ENCODE data around the gene AP1AR. TPM values are rescaled to one million over a fixed set of nuclear protein-coding genes. Genes with fewer than 3 reads are reported as not detected.
"Not testable (repeated sequence)": the region's sequence is repeated elsewhere in the genome, so short reads cannot be mapped to it uniquely, and the experiment has no call there.

The AP1AR gene
- total RNA-seq, 1 donor from 2014 or later, result 16.5 TPM

GRCh38 chr4:112277705-112278448 is 46.3 kb downstream of the AP1AR start:
- DNase-seq (ENCODE audit: low spot score), result no peak

DNA sequence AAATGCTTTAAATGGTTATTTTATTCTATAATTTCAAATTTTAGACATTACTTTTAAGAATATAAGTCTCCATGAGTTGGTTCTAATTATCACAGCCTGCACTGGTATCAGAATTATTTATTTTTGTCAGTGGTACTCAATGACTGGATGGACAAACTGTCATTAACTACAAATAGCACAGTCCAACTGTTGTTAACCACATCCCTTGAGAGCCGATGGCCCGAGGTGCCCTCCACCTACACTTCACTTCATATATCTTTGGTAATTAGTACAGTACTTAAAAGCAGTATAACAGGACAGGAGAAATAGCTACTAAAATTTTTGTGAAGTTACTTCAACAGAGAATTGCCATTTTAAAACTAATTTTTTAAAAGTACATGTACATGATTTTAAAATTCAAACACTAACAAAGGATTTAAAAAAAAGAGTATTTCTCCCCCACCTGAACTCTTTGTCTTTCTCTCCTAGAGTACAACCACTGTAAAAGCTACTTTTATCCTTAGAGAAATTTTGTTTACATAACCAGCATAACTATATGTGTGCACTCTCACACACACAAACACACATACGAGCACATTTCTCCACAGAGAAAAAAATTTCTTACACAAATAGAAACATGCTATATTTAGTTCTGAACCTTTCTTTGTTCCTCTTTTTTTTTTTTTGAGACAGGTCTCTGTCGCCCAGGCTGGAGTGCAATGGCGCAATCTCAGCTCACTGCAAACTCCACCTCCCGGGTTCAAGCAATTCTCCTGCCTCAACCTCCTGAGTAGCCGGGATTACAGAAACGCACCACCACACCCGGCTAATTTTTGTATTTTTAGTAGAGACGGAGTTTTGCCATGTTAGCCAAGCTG is 47.7 kb downstream of the AP1AR start:
- no peak for DNase-seq (ENCODE audit: low spot score)

GRCh38 chr4:112279882-112280315 is 48.3 kb downstream of the AP1AR start:
- no peak for DNase-seq (ENCODE audit: low spot score)

GRCh38 chr4:112280386-112281056 is 48.9 kb downstream of the AP1AR start:
- no peak for DNase-seq (ENCODE audit: low spot score)

DNA sequence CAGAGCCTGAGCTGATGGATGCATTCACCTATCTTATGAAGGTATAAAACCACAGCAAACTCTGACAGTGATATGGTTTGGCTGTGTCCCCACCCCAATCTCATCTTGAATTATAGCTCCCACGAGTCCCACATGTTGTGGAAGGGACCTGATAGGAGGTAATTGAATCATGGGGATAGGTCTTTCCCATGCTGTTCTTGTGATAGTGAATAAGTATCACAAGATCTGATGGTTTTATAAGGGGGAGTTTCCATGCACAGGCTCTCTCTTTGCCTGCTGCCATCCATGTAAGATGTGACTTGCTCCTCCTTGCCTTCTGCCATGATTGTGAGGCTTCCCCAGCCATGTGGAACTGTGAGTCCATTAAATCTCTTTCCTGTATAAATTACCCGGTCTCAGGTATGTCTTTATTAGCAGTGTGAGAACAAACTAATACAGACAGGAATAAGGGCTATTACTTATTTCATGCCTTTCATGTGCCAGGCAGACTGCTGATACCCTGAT is 50.4 kb downstream of the AP1AR start:
- not testable (repeated sequence) for DNase-seq (ENCODE audit: low spot score)

DNA sequence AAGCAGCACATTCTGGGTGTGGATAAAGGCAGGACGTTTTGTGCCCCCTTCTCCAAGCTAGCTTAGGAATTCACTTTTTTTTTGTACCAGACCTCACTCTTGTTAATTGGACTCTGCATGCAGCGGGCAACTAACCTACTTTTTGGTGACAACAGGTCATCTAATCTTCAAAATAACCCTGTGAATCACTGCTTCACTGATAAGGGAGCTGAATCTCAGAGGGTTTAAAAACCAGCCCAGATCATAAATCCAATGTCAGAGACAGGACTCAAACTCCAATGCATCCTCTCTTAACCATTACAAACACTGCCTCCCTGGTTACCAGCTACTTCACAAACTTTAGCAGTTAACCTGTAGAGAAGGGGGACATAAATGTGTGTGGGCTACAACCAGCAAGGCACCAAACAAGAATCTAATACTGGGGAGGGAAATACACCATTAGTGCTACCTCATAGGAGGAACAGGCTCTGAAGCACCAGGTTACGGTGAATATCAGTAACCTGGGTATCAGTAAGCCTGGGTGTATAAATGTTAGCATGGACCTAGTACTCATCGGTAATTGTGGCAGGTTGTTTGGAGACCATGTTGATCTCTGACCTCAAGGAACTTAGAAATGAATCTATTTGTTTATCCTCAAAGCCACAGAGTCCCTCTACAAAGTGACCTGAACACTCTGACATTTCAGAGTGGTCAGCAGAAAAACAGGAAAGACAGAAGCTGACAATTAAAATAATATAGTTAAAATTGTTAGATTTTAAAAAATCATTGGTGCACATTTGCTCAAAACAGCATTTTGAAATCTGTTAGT is 51.5 kb downstream of the AP1AR start:
- no peak for DNase-seq (ENCODE audit: low spot score)

GRCh38 chr4:112284166-112284565 is 52.6 kb downstream of the AP1AR start:
- no peak for DNase-seq (ENCODE audit: low spot score)

DNA sequence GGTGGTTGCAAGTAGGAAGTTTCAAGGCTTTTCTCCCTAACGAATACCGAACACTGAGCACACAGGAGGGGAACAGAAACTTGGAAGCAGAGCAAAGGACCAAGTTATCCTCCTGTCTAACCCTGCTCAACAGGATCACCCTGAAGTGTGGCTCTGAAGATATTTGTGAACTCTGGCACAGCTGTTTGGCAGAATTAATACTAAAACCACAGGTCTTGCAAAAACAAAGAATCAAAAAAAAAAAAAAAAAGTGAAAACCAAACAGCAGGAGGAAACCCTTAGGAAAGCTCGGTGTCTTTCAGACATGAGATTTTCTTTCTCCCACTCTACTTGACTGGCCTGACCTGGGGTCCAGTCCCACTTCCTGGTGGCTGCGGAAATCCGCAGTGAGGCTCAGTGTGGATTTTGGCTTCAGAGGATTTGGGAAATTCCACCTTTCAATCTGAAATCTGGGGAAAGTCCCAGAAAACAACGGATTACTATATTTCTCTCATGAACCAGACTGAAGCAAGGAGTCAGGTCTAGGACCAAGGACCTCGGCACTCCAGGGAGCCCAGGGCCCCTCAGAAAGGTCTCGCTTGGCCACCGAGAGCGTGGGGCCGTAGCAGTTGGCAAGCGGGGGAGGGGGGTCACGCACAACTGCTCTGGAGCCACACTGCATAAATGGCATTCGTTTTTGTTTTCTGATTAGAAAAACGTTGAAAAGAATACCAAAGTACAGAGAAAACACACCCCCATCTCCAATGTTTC is 53.2 kb downstream of the AP1AR start:
- no peak for DNase-seq (ENCODE audit: low spot score)

DNA sequence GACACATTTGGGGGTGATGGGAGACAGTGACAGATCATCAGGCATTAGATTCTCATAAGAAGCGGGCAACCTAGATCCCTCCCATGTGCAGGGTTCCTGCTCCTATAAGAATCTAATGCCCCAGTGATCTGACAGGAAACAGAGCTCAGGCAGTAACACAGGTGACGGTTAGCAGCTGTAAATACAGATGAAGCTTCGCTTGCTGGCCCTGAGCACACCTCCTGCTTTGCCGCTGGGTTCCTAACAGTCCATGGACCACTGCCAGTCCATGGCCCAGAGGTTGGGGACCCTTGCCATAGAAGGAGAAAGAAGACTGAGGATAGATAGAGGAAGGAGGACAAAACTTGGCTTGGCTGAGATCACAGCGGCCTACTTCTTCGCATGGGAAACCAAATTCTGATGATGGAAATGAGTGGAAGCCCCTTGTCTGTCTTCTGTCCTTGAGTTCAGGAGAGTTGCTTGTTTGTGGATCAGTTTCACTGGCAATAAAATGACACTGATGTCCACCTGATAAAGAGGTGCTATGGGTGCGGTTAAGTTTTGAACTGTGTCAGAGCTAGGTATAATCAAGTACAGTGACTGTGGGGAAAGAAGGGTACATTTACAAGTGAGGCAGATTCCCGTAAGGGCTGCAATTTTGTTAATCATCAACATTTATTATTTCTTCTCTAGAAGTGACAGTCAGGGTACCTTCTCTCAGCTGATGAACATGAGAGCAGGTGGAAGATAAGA is 55.8 kb downstream of the AP1AR start:
- no peak for DNase-seq (ENCODE audit: low spot score)

DNA sequence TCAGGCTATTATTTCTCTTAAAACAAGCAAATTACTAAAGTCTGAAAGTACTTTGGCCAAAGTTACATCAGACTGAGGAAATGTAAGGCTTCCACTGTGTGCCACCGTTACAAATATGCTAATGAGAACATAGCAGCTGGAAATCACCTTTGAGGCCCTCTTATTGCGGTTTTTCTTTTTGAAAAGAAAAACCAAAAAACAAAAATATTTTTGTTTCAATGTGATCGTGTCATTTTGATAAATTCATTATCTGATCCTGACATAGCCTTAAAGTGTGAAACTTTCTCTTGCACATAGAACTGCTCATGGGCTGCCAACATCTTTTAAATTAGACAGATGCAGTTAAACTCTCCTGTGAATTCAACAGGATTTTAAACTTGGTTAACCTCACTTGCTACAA is 56.9 kb downstream of the AP1AR start:
- DNase-seq (ENCODE audit: low spot score), result no peak

DNA sequence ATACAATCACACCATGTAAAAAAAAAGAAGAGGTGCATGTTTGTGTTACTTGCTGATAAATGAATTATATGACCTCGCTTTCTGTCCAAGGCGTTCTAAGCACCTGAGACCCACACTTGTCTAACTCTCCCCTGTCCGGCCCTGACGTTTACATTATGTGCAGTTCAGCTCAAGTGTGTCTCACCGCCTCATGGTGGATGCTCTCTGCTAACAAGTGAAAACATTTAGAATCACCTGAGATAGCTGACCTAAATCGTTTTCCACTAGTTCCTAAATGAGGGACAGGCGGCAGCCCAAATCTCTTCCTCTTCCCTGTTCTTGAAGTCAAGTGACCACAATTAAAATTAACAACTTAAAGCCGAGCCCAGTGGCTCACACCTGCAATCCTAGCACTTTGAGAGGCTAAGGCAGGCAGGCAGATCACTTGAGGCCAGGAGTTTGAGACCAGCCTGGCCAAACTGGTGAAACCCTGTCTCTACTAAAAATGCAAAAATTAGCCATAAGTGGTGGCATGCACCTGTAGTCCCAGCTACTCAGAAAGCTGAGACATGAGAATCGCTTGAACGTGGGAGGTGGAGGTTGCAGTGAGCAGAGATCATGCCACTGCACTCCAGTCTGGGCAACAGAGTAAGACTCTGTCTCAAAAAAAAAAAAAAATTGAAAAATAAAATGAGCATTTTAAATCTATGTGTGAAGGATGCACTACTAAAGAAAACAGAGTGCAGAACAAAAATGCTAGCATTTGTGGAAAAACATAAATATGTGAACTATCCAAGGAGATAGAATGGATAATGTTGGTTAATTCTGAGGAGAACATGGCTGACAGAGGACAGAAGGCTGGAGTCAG is 58.0 kb downstream of the AP1AR start:
- no peak for DNase-seq (ENCODE audit: low spot score)

- no peak for DNase-seq (ENCODE audit: low spot score)
Measured at GRCh38 chr4:112290341-112290740, 58.8 kb downstream of the AP1AR start.

DNA sequence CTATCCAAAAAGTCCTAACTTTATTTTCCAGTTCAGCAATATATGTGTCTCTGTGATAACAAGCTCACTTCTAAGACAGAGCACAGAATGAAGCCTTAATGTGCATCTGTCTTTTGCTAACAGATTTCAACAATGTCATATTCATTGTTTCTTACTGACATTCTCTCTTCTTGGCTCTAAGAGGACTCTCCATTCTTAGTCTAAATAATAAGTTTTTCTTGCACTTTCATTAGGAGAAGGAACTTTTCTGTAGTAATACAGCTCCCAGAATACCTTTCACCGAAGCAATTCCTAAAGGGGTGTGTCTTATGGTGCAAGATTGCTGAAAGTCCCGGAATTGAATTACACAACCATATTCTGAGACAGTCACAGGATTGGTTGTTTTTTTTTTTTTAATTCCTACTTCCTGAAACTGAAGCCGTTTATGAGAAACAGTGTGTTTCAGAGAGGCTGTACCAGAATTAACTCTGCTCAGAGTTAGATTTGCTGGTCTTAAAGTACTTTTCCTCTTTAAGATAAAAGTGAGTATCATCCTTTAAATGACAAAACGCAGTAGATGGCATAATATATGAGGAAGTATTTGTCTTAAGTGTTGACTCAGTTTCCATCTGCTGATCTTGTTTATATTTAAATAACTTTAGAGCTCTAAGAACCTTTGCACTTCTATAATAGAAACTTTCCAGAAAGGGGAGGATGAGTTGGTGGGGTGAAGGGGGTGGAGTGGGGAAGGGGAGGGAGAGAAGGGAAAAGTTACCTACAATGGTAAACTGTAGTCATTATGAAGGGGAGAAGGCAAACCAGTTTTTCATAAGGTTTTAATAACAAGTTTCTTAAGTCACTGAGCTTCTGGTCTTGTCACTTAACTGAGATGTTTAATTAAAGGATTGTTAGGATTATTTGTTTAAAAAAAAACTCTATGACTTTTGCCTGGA is 65.6 kb downstream of the AP1AR start, which contains the start of gene ALPK1:
TSS of gene ALPK1 (plus strand) at position 421 of the 932 bp plus-strand sequence.
- no peak for DNase-seq (ENCODE audit: low spot score)

DNA sequence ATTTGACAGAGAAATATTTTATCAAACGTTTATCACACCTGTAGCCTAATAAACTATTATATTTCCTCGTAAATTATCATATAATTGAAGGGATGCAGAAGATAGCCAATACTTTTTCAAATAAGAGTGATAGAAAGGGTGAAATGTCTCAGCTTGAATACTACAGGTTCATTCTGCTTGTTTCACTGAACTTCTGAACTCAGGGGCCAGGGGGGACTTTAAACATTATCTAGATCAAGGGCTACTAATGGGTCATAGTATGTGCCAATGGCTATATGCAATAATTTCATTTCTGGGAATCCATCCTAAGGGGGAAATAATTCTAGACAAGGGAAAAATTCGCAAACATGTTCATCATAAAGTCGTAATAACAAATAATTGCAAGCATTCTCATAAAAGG is 68.1 kb downstream of the AP1AR start:
- no peak for DNase-seq (ENCODE audit: low spot score)

DNA sequence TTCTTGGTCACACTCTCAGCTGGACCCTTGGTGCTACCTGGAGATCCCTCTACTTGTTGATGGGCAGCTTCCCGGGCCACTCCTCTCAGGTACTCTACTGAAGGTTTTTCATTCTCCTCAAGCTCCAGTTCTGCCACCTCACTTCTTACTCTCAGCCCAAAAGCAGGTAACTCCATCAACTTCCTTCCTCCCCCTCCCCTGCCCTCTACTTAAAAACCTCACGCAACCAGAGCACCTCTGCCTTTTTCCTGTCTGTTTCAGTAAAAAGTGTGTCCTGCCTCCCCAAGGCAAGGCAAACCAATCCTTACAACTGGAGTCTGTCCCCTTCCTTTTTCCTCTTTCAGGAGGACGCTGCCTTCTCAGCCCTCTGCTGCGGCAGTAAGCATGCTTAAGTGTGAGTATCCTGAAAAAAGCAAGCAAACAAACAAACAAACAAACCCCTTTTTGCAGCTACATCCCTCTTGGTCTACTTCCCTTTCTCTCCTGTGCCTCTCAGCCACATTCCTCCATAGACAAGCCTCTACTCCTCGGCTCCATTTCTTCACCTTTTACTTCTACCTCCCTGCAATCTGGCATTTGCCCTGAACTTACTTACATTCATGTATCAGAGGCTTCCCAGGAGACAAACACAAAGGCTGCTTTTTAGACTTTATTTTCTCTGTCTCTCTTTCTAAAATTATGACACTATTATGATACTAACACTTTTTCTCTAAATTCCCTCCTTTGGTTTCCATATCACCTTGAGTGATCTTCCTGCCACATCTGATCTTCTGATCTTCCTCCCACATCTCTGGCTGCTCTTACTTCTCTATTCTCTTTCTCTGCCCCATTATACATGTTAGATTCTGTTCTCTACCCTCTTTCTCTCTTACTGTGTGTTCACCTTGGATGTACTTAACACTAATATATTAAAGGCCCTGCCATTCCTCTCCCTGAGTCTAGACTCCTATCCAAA is 71.0 kb downstream of the AP1AR start:
- no peak for DNase-seq (ENCODE audit: low spot score)

DNA sequence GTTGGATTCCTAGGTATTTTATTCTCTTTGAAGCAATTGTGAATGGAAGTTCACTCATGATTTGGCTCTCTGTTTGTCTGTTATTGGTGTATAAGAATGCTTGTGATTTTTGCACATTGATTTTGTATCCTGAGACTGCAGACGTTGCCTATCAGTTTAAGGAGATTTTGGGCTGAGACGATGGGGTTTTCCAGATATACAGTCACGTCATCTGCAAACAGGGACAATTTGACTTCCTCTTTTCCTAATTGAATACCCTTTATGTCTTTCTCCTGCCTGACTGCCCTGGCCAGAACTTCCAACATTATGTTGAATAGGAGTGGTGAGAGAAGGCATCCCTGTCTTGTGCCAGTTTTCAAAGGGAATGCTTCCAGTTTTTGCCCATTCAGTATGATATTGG is 73.9 kb downstream of the AP1AR start:
- not testable (repeated sequence) for DNase-seq (ENCODE audit: low spot score)
